Testis (tissue), 3 donors: Measurements from ENCODE around the gene DACT3. TPM values are rescaled to one million over a fixed set of nuclear protein-coding genes. Genes with fewer than 3 reads are reported as not detected.
A peak's percentile ranks its signal among the peaks of the same experiment; 100 is the strongest.

ENCODE experiments used
- DNase-seq: peaks from one replicate; pipeline ENCODE4 v3.0.0-alpha.2; 2019
- H3K27ac ChIP-seq, 2 donors: fragments of 200-600 bp; sonication (generic); one replicate each; pipeline ENCODE4 v1.5.1; 2019
- H3K27me3 ChIP-seq: fragments of 200-600 bp; sonication (generic); one replicate; pipeline ENCODE4 v1.5.1; 2019
- H3K36me3 ChIP-seq: fragments of 200-600 bp; sonication (generic); one replicate; pipeline ENCODE4 v1.5.1; 2017; ENCODE audit warnings: low read depth; ENCODE audit errors: missing control alignments
- H3K4me1 ChIP-seq: fragments of 200-600 bp; sonication (generic); one replicate; pipeline ENCODE4 v1.5.1; 2019
- H3K4me3 ChIP-seq, 2 donors: fragments of 200-600 bp; sonication (generic); one replicate each; pipeline ENCODE4 v1.5.1; 2017 to 2019
- H3K9me3 ChIP-seq: fragments of 200-600 bp; sonication (generic); one replicate; pipeline ENCODE4 v1.5.1; 2017
- CTCF ChIP-seq, 3 experiments: fragments of 450-650 bp in 2 of 3; fragments of 200-600 bp in 1 of 3; sonication (generic) in 1 of 3; IDR thresholded peaks; one replicate each; pipeline ENCODE4 v1.5.1; 2016 to 2019; ENCODE audit warnings: antibody characterized with exemption in 3 of 3, mild to moderate bottlenecking in 2 of 3, moderate library complexity in 1 of 3
- POLR2A ChIP-seq: fragments of 450-650 bp; IDR thresholded peaks from one replicate; pipeline ENCODE4 v1.6.1; 2017; ENCODE audit warnings: antibody characterized with exemption, mild to moderate bottlenecking, moderate library complexity
- WGBS, 2 donors: methylation state at CpG; one replicate each; pipeline ENCODE4 v1.1.5; 2018; 5-methylcytosine and 5-hydroxymethylcytosine counted together
- intact Hi-C: fragments of 100-400 bp; cut with DNase I; formaldehyde crosslinking; loops from one replicate; pipeline ENCODE4 v1.15.1; 2023; ENCODE audit warnings: low total_unique reads
- polyA plus RNA-seq: library from polyadenylated mRNA; stranded (reverse); fragments of 350-450 nt; fragmentation: Illumina TruSeq; extraction: RNeasy Lipid Tissue Mini Kit (QIAGEN cat#74804); gene quantifications from one replicate; pipeline ENCODE4 v1.2.3, GENCODE V29; 2014; ENCODE audit warnings: low read depth, low replicate concordance; ENCODE audit not compliant: insufficient read depth
- total RNA-seq, 2 donors: library from RNA; depleted of rRNA; stranded (reverse); fragments of >200 nt; gene quantifications; one replicate each; pipeline ENCODE4 v1.2.3, GENCODE V29; 2016

Gene DACT3
- total and polyA plus RNA-seq, 3 donors from 2014 or later: 17.2 to 30.6 (median 19.8) TPM

DNA sequence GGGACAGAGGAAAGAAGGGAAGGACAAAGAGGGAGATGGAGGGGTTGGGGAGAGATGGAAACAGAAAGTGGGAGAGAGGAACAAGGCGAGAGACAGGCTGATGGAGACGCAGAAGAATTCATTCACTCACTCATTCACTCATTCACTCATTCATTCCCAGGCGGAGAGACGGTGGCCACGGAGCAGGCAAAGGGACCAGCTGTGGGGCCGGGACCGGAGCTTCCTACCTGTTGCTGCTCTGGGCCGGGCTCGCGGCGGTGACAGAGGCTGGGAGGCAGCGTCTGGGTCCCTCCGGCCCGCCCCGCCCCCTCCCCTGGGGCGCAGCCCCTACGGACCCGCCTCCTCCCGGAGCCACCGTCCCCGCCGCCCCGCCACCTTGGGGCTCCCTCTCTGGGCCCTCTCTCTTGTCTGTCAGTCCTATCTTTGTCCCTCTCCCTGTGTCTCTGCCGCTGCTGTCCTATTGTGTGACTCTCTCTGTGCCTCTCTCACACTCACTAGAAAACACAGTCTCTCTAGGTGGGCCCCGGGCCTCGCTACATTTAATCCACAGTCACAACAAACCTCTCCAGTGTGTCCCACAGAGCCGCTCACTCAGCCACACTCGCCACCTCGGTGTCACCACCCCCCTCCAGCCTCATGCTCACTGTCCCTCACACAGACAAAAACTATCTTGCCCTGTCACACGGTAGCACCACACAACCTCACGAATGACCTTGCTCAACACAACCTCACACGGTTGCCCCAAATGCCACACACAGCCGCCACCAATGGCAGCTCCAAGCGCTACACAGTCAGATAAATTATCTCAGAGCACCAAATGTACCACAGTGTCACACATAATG, 24.8 kb downstream of the DACT3 start, which contains the start of gene GNG8:
Gene GNG8, minus strand, starts transcription at position 283 of the 842 bp plus-strand sequence. CDS start 1,520 bp downstream, outside the sequence.
- H3K4me1 ChIP-seq: peaks cover 10% of the 10 kb centered on the region
- H3K27ac ChIP-seq: no peak within 1 kb of the TSS
- no peaks in the 10 kb centered on the region for H3K9me3 ChIP-seq
- H3K4me3 ChIP-seq: no peak within 1 kb of the TSS
- H3K36me3 ChIP-seq: no peaks in the 10 kb centered on the region
- TF ChIP-seq CTCF (IDR thresholded peaks at IDR 0.05) (no peak), POLR2A (no peak)
- intact Hi-C loops: no loop called here
- WGBS, 2 donors: 31 to 43% methylated on average over 21 to 33 of the region's 34 CpGs
- DNase-seq: no peak
- no peaks in the 10 kb centered on the region for H3K27me3 ChIP-seq

GRCh38 chr19:46634656-46635218, 26.2 kb downstream of the DACT3 start:
- TF ChIP-seq POLR2A (no peak), CTCF (IDR thresholded peaks at IDR 0.05) (no peak)
- Histone ChIP-seq H3K9me3 (no peaks in the 10 kb centered on the region), H3K4me1 (peaks cover 10% of the 10 kb centered on the region), H3K27me3 (no peaks in the 10 kb centered on the region), H3K36me3 (no peaks in the 10 kb centered on the region), H3K27ac (no peak overlapping the region), H3K4me3 (no peak overlapping the region)
- WGBS, 2 donors: 3 to 7% methylated on average over 23 of the region's 23 CpGs
- intact Hi-C loops: no loop called here
- DNase-seq: no peak

DNA sequence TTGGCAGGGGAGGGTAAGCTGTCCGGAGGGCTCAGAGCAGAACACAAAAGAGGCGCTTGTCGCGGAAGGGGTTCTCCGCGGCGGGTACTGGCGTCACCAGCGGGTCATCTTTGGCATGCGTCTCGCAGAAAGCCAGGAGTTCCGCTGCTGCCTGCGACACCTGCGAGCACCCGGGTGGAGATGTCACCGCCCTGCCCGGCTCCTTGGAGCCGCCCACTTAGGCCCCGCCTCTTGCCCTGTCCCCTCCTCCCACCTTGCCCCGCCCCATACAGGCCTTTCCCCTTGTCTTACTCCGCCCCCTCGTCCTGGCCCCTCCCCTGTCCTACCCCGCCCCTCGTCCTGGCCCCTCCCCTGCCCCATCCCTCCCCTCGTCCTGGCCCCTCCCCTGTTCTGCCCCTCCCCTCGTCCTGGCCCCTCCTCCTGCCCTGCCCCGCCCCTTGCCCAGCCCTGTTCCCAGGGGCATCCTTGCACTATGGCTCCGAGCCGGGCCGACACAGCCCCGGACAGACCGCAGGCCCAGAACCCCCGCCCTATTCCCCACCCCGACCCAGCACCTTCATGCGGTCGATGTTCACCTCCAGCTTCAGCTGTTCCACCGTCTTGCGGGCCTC, 26.8 kb downstream of the DACT3 start:
- no peaks in the 10 kb centered on the region for H3K36me3 ChIP-seq
- WGBS, 2 donors: 6 to 19% methylated on average over 20 to 38 of the region's 38 CpGs
- intact Hi-C loops: no loop called here

DNA sequence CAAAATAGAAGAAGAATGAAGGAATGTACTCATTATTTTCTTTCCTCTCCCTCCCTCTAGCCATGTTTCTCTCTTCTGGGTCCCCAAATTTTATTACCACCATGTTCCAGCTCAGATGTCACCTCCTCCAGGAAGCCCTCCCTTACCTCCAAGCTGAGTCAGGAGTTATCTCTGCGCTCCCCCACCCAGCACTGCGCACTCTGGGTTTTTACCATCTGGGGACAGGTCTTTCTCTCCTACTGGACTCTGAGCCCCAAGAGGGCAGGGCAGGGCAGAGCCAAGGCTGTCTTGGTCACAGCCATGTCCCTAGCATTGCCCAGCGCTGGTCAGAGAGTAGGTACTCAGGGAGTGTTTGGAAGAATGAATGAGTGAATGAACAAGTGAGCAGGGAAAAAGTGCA, 27.9 kb downstream of the DACT3 start:
- H3K4me1 ChIP-seq: peaks cover 3% of the 10 kb centered on the region
- H3K27ac ChIP-seq: no peak overlapping the region
- H3K36me3 ChIP-seq: no peaks in the 10 kb centered on the region
- no peaks in the 10 kb centered on the region for H3K27me3 ChIP-seq
- WGBS, 2 donors: 76 to 81% methylated on average over 3 of the region's 3 CpGs
- H3K4me3 ChIP-seq: no peak overlapping the region
- intact Hi-C loops: no loop called here
- no peaks in the 10 kb centered on the region for H3K9me3 ChIP-seq
- DNase-seq: no peak
- TF ChIP-seq POLR2A (no peak), CTCF (IDR thresholded peaks at IDR 0.05) (no peak)

More for the DNA sequence above, 26.8 kb downstream of the DACT3 start:
- Histone ChIP-seq H3K4me1 (peaks cover 10% of the 10 kb centered on the region), H3K9me3 (no peaks in the 10 kb centered on the region), H3K4me3 (peak overlapping the region; percentile 34 to 37), H3K27me3 (no peaks in the 10 kb centered on the region), H3K27ac (no peak overlapping the region)
- peak; percentile 74 for DNase-seq
- TF ChIP-seq POLR2A (no peak), CTCF (IDR thresholded peaks at IDR 0.05) (no peak)
